HG03108 (cell line): ENCODE results near the gene FMO5.
"Not testable (repeated sequence)": the region's sequence is repeated elsewhere in the genome, so short reads cannot be mapped to it uniquely, and the experiment has no call there.

Source experiments
- ATAC-seq: cut with Tn5 transposase; IDR thresholded peaks from one replicate; pipeline ENCODE4 v1.9.1; 2021; ENCODE audit warnings: moderate library complexity; ENCODE audit not compliant: unreplicated experiment

Gene FMO5

DNA sequence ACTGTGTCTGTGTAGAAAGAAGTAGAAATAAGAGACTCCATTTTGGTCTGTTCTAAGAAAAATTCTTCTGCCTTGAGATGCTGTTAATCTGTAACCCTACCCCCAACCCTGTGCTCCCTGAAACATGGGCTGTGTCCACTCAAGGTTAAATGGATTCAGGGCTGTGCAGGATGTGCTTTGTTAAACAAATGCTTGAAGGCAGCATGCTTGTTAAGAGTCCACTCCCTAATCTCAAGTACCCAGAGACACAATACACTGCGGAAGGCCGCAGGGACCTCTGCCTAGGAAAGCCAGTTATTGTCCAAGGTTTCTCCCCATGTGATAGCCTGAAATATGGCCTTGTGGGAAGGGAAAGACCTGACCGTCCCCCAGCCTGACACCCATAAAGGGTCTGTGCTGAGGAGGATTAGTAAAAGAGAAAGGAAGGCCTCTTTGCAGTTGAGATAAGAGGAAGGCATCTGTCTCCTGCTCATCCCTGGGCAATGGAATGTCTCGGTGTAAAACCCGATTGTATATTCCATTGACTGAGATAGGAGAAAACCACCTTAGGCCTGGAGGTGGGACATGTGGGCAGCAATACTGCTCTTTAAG, 15.1 kb upstream of the FMO5 start:
- not testable (repeated sequence) for ATAC-seq

DNA sequence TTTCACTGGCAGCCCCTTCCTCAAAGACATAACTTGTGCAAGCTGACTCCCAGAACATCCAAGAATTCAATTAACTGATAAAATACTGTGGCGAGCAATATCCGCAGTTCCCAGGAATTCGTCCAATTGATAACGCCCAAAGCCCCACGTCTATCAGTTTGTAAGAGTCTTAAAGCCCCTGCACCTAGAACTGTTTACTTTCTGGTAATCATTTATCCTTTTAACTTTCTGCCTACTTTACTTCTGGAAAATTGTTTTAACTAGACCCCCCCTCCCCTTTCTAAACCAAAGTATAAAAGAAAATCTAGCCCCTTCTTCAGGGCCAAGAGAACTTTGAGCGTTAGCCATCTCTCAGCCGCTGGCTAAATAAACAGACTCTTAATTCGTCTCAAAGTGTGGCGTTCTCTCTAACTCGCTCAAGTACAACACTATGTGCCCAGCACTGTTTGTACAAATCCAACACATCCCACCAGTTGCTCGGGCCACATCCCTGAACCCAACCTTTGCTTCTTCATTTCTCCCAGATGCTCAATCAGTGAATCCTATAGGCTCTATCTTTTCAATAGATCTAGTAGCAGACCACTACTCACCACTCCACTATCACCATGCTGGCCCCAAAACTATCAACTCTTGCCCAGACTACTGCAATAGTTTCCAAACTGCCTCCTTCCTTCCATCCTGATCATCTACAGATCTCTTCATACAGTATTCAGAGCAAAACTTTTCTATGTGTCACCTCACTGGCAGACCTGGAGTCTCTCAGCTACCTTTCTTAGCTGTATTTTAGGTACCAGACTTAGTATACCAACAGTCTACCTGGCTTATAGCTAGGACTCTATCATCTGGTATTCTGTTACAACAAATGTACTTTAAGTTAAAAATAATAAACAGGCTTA, 14.0 kb upstream of the FMO5 start:
- ATAC-seq, result no peak

DNA sequence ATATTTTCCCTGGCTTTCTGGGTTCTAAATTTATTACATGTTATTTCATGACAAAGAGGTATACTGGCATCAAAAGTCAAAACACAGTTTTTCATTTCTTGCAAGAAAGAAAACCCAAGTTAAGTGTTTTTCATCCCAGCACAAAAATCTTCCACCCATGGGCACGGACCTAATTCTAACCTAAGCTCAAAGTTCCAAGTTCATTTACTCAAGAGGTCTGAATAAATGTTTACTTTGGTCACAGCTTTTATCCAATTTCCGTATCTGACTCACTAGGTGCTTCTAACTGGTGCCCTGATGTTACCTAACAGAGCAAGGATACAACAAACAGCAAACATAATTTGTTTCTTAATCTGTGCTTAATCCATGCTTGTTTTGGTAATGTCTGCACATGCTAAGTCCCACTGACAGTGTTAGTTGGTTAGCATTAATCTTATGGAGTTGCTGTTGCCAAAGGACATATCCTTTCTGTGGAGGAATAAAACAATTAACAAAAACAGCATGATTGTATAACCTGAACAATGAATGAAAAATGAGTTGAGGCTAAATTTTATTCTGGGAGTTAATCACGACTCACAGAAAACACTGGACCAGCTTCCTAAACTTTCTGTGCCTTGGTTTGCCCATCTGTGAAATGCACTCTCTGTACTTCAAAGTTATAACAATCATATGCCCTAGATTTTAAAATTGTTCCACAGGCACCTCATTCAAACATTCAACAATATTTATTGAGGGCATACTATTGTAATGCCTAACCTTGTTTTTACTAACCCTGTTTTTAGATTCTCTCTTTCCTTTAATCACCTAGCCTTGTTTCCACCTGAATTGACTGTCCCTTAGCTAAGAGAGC, 13.1 kb upstream of the FMO5 start:
- ATAC-seq, result no peak

DNA sequence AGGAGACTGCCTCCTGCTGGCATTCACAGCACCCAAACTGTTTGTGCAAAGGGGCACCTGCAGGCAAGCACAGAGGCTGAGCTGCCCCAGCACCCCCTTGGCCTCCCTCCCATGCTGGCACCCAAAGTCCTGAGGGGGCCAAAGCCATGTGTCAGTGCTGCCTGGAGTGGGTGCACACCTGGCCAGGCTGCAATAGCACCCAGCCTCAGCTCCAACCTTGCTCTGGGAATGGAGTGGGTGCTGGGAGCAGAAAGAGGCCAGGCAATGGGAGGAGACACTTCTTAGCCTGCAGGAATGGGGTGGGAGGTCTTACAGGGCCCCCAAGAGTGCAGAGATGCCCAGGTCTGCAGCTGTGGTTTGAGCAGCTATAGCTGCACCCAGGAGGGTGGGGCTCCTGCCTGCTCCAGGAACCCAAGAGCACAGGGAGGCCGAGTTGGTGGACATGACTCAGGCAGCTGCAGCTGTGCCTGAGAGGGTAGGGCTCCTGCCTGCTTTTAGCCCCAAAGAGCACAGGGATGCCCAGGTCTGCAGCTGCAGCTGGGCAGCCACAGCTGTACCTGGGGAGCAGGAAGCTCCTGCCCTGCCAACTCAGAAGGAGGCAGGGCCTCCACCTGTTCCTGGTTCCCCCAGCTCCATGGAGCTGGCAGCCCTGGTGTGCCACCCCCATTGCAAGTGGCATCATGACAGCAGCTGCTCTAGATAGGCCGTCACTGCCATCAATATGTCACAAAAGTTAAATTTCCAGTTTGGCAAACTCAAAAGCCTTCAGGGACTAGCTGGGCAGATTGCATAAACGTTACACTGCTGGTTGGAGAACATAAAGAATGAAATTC, 12.0 kb upstream of the FMO5 start:
- ATAC-seq, result no peak

DNA sequence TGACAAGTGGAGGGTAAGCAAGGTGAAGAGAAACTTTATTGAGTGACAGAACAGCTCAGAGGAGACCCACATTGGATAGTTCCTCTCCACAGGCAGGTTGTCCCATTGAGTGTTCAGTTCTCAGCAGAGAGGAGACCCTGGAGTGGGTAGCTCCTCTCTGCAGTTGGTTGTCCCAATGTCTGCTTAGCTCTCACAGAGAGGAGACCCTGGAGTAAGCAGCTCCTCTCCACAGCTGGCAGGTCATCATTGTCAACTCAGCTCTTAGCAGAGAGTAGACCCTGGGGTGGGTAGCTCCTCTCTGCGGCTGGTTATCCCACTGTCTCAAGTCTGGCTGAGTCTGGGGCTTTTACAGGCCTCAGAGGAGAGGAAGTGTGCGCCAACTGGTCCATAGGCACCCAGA, 11.3 kb upstream of the FMO5 start:
- no peak for ATAC-seq

DNA sequence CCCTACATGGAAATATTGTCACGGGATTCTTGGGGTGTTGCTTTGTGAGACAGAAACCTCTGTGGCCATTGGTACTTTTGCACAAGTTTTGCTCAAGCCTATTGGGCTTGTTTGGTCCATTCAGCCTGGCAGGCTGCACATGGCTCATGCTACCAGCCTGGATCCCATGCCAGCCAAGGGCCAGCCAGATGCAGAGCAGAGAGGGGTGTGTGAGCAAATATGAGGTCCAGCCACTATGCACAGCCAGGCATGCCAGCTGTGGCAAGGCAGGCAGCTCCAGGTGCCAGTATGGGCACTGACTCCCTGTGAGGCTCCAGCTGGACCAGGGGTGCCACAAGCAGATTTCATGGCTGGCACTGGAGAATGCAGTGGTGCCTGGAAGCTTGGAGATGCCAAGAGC, 10.7 kb upstream of the FMO5 start:
- no peak for ATAC-seq

DNA sequence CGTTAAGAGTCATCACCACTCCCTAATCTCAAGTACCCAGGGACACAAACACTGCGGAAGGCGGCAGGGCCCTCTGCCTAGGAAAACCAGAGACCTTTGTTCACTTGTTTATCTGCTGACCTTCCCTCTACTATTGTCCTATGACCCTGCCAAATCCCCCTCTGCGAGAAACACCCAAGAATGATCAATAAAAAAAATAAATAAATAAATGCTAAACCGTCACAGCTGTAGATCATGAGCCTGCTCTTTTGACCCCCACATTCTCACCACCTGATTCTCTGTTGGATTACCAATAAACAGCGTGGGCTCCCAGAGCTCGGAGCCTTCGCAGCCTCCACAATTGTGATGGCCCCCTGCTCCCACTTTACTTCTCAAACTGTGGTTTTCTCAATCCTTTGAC, 8.8 kb upstream of the FMO5 start:
- ATAC-seq, result not testable (repeated sequence)

DNA sequence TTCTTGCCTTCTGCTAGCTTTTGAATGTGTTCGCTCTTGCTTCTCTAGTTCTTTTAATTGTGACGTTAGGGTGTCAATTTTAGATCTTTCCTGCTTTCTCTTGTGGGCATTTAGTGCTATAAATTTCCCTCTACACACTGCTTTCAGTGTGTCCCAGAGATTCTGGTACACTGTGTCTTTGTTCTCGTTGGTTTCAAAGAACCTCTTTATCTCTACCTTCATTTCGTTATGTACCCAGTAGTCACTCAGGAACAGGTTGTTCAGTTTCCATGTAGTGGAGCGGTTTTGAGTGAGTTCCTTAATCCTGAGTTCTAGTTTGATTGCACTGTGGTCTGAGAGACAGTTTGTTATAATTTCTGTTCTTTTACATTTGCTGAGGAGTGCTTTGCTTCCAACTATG, 5.9 kb upstream of the FMO5 start:
- ATAC-seq, result not testable (repeated sequence)

DNA sequence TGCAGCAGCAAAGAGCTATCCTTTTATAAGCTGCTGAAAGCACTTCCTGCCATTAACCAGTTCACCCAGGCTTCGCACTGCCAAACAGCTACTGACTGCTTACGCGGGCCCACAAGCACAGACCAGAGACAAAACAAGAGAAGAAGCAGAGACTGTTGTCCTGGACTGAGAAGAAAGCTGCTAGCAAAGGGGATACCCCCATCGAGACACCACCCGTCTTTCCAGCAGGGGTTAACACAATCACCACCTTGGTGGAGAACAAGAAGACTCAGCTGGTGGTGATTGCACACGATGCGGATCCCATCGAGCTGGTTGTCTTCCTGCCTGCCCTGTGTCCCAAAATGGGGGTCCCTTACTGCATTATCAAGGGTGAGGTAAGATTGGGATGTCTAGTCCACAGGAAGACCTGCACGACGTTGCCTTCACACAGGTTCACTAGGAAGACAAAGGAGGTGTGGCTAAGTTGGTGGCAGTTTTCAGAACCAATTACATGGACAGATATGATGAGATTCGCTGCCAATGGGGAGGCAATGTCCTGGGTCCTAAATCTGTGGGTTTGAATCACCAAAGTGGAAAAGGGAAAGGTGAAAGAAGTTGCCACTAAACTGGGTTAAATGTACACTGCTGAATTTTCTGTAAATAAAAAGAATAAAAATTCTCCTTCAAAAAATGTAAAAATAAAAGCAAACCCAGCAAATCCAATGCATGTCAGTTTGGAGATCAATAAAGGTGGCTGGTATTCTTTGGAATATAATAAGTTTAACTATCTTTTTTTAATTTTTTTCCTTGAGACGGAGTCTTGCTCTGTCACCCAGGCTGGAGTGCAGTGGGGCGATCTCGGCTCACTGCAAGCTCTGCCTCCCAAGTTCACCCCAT, 1.2 kb downstream of the FMO5 start:
- no peak for ATAC-seq

DNA sequence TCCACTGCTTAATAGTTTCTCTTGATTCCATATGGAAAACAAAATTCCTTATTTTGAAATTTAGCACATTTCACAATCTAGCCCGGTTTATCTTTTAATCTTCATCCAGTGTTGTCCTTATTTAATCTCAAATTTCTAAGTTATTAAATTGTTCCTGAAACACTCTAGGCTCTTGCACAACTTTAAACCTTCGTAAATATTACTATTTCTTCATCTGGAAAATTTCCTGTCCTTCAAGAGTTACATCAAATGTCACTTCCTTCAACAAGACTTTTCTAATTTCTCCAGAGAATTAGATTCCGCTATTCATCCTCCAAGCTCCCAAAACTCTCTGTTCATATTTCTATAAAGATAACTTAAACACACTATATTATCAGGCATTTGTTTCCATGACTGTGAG, 6.5 kb downstream of the FMO5 start:
- no peak for ATAC-seq

DNA sequence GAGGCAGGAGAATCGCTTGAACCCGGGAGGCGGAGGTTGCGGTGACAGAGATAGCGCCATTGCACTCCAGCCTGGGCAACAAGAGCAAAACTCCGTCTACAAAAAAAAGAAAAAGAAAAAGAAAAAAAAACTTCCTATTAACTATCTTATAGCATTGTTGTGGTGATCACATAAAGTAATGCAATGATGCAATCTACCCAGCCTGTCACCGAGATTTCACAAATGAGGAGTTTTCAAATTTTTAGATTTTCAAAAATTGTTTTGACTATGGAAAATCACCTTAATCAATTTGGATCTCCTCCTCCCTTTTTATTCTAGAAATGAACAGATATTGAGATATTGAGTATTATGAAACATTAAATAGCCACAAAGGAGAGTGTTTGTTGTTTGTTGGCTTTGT, 8.0 kb downstream of the FMO5 start:
- ATAC-seq, result no peak

DNA sequence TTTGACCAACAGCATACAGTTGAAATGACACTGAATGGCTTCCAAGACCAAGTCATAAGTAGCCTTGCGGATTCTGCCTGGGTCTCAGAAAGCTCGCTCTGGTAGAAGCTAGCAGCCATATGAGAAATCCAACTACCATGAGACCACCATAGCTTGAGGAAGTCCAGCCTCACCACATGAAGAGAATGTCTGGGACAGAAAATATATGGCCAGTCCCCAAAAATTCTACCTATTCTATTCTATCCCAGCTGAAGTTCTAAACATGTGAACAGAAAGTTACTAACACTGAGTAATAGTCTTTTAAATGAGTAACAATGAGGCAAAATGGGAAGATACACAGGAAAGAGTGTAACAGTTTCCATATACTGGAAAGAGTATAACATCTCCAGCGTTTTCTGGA, 9.0 kb downstream of the FMO5 start:
- no peak for ATAC-seq

DNA sequence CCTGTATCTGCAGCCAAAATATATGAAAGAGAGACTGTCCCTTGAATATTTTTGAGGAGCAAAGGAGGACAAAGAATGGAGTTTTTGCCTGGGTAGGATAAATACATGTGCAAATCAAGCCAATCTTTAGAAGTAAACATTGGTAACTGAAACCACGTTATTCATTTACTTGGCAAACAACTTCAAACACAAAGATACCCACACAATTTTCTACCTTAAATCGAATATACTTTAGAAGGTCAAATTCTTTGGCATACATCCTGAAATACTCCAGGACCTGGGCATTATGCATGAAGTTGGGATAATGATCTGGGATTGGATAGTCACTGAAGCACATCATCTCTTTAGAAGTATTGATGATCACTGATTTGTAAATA, 9.6 kb downstream of the FMO5 start:
- no peak for ATAC-seq

DNA sequence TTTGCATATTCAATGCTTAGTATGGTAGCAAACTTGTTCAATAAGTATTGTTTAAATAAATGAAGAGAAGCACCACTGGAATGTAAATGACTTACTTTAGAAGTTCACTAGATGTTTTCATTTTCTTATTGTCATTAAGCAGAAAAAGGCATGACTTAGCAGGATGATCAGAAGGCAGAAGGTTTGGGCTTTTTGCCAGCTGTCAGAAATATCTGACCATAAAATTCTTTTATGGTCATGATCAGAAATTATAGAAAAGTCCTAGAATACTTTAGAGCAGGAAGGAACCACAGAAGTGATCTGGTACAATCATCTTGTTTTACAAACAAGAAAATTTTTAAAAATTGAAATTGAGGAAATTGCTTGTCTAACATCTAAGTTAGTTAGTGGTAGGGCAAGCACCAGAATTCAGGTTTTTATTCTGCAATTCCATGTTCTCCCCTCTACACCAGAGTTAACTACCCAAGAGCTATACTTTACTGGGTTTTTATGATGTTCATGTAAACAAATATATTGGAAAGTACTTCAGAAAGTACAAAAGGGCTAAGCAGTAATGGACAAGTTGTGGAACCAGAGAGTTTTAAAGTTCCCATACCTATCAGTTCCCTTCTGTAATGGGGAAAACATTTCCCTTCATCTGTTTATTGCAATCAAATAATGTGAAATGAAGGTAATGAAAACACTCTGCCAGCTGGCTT, 10.1 kb downstream of the FMO5 start:
- ATAC-seq, result no peak

DNA sequence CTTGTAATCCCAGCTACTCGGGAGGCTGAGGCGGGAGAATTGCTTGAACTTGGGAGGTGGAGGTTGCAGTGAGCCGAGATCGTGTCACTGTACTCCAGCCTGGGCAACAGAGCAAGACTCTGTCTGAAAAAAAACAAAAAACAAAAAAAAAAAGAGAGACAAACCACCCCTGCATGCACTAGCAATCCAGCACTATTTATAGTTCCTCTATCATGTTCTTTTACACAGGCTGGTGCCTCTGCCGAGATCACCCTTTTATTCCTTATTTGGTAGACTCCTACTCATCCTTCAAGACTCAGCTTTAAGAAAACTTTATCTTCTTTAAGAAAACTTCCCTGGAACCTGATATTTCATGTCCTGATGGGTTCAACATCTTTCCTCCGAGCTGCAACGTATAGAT, 10.8 kb downstream of the FMO5 start:
- ATAC-seq, result no peak

DNA sequence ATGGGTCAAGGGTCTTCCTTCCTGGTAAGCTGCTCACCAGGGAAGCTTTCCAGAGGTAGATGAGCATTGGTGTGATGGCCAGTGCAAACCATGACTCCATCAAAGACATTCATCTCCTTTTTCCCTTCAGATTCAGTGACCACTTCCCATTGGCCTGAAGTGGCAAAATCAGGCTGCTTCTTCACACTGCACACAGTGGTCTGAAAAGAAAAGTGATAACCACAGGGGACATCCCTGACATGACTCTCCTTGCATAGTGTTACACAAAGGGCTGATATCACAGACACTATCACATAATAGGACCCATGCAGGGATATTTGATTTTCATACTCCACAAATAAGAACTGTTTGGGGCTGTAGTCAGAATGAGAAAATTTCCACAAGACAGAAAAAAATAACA, 11.9 kb downstream of the FMO5 start:
- ATAC-seq, result no peak

DNA sequence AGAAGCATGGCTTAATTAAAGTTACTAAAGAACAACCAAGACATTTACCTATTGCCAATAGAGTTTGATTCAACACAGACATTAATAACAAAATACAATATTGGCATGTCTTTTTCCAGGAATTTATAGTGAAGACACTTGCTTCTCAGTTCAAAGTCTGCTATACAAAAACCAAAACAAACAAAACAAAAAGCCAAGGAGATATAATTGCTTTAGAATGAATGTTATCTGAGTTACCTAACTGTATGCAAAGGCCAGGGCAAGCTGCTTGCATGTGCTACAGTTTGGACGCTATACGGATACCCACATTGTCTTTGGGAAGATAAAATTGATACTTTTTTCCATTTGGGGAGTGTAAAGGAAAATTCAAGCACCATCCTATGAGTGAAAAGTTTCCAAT, 13.6 kb downstream of the FMO5 start:
- ATAC-seq, result no peak

DNA sequence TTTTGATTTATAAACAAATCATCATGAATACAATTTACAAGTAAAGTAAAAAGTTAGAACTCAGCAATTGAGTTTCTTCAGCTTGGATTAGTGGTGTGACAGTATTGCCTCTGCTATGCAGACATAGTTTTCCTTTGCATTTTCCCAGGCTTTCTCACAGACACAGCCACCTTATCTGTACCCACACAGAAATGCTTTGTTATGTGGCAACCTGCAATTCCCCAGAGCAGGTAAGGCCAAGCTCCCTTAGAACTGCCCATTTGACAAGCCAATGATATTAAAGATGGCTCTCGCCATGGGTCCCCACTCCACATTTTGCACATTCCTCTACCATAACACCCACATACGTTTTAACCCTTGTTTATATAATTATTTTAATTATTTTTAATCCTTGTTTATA, 14.2 kb downstream of the FMO5 start:
- ATAC-seq, result no peak
